ENCODE results near the gene LMAN2L. TPM values are rescaled to one million over a fixed set of nuclear protein-coding genes. Genes with fewer than 3 reads are reported as not detected.
A peak's percentile ranks its signal among the peaks of the same experiment; 100 is the strongest.

LMAN2L gene
- total RNA-seq, 1 experiment from 2014 or later: 12.0 TPM

GRCh38 chr2:96760986-96761832, 21.3 kb upstream of the LMAN2L start:
- DNase-seq (ENCODE audit: low spot score): peak; percentile 38

- peak; percentile 93 for DNase-seq (ENCODE audit: low spot score)
Measured at GRCh38 chr2:96760036-96760985, 20.4 kb upstream of the LMAN2L start, which contains the start of gene CNNM4. Gene CNNM4, plus strand, starts transcription at chr2:96760902. Its CDS starts 98 bp downstream, at chr2:96761000.

GRCh38 chr2:96759548-96759947, 19.7 kb upstream of the LMAN2L start:
- no peak for DNase-seq (ENCODE audit: low spot score)

GRCh38 chr2:96758987-96759386, 19.1 kb upstream of the LMAN2L start:
- DNase-seq (ENCODE audit: low spot score): no peak

- no peak for DNase-seq (ENCODE audit: low spot score)
Measured at GRCh38 chr2:96757477-96757860, 17.6 kb upstream of the LMAN2L start.

- no peak for DNase-seq (ENCODE audit: low spot score)
Measured at GRCh38 chr2:96756788-96757476, 17.1 kb upstream of the LMAN2L start.

GRCh38 chr2:96754317-96754716, 14.5 kb upstream of the LMAN2L start:
- no peak for DNase-seq (ENCODE audit: low spot score)

- no peak for DNase-seq (ENCODE audit: low spot score)
Measured at GRCh38 chr2:96753661-96754282, 13.9 kb upstream of the LMAN2L start.

- no peak for DNase-seq (ENCODE audit: low spot score)
Measured at GRCh38 chr2:96751800-96752199, 11.9 kb upstream of the LMAN2L start.

GRCh38 chr2:96747061-96747617, 7.3 kb upstream of the LMAN2L start:
- no peak for DNase-seq (ENCODE audit: low spot score)

- DNase-seq (ENCODE audit: low spot score): no peak
Measured at GRCh38 chr2:96739076-96739632, 710 bp downstream of the LMAN2L start.

- no peak for DNase-seq (ENCODE audit: low spot score)
Measured at GRCh38 chr2:96737831-96738230, 2.0 kb downstream of the LMAN2L start.

GRCh38 chr2:96737251-96737650, 2.6 kb downstream of the LMAN2L start:
- no peak for DNase-seq (ENCODE audit: low spot score)

GRCh38 chr2:96734880-96735583, 4.8 kb downstream of the LMAN2L start:
- no peak for DNase-seq (ENCODE audit: low spot score)

- no peak for DNase-seq (ENCODE audit: low spot score)
Measured at GRCh38 chr2:96733931-96734330, 5.9 kb downstream of the LMAN2L start.

GRCh38 chr2:96730212-96730611, 9.7 kb downstream of the LMAN2L start:
- no peak for DNase-seq (ENCODE audit: low spot score)

GRCh38 chr2:96729748-96730147, 10.1 kb downstream of the LMAN2L start:
- no peak for DNase-seq (ENCODE audit: low spot score)

- no peak for DNase-seq (ENCODE audit: low spot score)
Measured at GRCh38 chr2:96727431-96727830, 12.4 kb downstream of the LMAN2L start.

- no peak for DNase-seq (ENCODE audit: low spot score)
Measured at GRCh38 chr2:96726131-96726530, 13.7 kb downstream of the LMAN2L start.

- DNase-seq (ENCODE audit: low spot score): no peak
Measured at GRCh38 chr2:96716388-96716787, 23.5 kb downstream of the LMAN2L start.
